GM19035 (cell line): ENCODE data around the gene ITGB8.
"Not testable (repeated sequence)": the region's sequence is repeated elsewhere in the genome, so short reads cannot be mapped to it uniquely, and the experiment has no call there.

Experiments used
- ATAC-seq: cut with Tn5 transposase; IDR thresholded peaks from one replicate; pipeline ENCODE4 v1.9.1; 2021; ENCODE audit not compliant: unreplicated experiment

Gene ITGB8

DNA sequence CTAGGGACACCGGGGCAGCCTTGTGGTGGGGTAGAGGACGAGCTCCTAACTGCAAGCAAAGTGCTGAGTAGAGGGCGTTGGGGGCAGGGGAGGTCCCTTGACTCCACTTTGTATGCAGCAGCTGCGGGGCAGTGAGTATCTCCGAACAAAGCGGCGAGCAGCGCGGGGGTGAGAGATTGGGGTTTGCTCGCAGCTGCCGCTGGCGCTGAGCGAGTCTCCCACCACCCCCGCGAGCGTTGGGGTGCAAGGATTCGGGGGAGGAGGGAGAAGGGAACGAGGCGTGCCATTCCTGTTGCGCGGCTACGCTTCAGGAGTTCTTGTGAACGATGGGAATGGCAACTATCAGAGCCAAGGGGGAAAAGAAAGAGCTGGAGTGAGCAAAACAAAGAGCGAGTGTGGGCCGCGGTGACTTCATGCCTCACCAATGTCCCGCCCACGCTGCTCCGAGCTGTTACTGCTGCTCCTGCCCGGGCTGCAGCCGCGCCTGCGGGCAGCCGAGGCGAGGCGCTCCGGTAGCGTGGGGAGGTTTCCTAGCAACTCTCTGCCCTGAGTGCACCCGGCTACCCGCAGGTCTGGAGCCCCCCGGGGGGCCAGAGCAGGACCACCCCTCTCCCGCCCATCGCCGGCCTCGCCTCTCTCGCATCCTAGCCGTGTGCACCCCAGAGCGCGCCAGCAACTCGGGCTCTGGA, at the start of gene ITGB8:
Gene ITGB8, plus strand, starts transcription at position 662 of the 689 bp plus-strand sequence. CDS start 907 bp downstream, outside the sequence.
- ATAC-seq = peak; percentile 60

DNA sequence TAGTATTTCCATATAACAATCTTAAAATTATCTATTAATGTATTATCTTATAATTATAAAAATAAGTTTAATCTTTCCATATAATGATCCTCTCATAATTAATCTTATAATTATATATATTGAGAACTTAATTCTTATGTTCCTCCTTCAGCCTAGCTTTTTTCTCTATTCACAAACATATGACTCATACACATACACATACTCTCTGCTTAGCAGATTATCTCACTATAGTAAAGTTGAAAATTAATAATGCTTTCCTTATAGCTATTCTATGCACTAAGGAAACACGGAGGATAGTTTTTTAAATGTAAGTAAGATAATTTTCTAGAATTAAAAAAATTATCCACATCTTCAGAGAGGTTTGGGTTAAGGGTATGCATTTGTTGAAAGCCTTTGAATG, 47.7 kb upstream of the ITGB8 start:
- no peak for ATAC-seq

DNA sequence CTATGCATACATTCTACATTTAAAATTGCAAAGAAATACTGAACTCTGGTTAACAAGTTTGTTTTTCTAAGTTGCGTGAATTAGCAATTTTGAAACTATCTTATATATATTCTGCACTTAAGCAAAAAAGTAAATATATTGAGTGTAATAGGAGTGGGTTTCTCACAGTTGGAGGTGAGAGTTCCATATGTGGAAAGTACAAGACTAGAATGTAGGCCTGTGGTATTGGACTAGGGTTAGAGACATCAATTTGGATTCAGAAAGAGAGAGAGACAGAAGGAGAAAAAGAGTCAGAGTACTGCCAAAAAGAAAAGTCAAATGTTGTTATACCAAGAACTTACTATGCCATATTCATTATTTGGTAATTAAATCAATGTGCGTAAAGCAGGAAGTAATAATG, 47.3 kb upstream of the ITGB8 start:
- peak; percentile 32 for ATAC-seq

DNA sequence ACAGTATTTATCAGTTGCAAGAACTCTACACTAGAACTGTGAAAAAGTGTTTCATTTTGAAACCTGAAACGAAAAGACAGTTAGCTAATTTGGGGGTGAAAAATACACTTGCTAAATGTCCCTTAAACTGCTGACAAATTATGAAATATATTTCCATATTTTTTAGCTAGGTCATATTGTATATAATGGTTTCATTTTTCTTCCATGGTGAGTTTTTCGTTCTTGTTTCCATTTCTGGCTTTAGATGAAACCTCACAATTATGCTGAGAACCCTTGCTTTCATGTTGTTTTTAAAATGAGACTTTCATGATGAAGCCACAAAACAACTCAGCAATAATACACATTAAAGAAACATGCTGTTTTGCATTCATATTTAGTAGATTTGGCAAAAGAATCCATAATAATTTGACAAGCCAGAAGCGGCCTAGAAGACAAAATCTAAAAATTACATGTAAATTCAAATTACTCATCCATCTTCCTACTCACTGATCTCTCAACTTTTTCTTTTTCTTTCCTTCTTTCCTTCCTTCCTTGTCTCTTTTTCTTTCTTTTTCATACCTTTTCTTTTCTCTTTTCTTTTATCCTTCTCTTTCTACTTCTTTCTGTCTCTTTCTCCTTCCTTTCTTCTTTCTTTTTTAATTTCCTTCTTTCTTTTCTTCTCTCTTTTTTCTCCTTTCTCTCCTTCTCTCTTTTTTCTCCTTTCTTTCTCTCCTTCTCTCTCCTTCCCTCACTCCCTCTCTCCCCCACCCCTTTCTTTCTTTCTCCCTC, 46.5 kb upstream of the ITGB8 start:
- peak; percentile 51 for ATAC-seq

DNA sequence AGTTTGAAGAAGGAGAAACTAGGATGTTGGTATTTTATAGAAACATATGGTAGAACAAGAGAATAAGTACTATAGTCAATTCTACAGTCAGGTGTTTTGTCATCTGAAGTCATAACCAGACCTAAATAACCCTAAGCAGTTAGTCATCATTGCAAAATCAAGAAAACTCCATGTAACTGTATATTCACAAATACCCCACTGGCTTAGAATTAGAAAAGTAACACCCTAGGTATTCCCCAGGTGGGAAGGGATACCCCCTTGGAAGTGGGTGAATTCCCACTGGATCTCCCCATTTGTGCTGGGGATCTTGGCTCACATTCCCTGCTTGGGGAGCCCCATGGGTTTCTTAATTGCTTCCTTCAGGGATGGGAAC, 45.9 kb upstream of the ITGB8 start:
- ATAC-seq = peak; percentile 43

DNA sequence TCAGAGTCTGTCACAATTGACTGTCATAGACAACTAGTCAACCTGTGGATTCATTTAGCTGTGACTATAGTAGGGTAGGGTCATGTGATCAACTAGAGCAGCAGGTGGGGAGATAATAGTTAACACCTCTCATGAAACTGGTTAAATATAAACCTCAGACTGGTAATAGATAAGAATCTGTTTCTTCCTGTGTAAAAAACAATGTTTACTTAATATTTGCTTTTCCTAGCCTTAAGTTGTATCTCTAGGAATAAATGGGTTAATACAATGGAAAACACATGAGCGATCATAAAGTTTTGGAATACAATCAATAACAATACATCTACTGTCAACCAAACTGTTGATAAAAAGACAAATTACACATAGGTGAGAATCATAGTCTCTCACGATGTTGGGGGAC, 43.4 kb upstream of the ITGB8 start:
- no peak for ATAC-seq

DNA sequence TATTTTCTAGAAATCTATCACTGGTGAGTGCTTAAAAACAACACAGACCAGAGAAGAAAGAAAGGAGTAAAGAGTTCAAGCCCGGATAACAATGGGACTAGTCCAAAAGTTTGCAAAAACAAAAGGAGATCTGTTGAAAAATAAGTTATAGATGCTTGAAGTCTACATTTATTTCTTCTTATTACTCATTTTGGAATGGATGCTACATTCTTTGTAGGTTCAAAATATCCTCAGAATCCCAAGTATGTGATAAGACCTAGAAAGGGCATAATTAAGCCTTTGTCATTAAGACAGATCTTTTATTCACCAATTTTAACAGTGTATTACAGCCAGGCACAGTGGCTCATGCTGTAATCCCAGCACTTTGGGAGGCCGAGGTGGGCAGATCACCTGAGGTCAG, 42.7 kb upstream of the ITGB8 start:
- ATAC-seq = no peak

DNA sequence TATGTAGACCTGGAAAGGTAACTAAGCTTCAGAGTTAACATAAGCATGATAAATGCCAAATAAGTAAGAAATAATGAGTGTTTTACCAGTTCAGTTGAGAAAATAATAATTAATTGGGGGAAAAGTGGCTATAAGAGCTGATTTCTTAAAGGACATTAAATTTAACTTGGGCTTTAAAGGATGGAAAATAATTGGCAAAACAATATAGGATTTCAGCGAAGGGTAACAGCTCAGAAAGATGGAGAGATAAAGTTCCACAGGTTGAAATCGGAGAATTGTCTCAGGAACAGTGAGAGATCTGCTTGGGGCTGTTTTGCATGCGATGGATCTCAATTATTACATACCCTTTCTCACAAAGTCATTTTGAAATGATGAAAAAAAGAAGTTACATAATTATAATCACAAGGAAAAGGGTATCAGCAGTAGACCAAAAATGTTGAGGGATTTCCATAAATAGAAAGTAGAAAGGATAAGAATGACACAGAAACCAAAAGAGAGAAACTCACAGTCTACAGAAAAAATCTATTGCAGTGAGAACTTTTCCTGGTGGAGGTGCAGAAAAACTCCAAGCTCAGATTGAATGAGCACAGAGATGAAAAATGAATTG, 40.1 kb upstream of the ITGB8 start:
- ATAC-seq = no peak

DNA sequence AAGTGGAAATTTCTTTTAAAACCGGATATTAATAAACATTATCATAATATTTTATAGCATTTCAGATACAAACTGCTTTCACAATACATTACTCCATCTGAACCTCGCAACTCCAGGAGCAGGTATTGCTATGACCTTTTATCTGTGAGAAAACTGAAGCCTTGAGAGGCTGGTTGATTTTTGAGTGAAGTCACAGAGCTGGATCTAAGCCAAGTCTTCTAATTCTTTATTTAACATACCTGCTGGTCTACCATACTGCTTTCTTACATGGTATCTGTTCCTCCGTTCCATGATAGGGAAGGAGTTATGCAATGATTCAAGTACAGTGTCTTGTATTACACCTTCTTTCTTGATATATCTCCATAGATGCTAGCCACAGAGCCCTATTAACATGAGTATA, 37.4 kb upstream of the ITGB8 start:
- no peak for ATAC-seq

DNA sequence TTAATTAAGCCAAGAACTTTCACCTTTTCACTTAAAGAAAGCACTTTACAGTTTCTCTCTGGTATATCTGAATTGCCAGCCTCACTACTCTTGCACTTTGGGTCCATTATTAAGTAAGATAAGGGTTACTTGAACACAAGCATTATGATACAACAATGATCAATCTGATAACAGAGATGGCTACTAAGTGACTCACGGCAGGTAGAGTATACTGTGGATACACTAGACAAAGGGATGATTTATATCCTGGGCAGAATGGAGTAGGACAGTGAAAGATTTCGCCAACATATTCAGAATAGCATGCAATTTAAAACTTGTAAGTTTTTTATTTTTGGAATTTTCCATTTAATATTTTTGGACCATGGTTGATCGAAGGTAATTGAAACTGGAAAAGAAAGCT, 34.3 kb upstream of the ITGB8 start:
- ATAC-seq = no peak

DNA sequence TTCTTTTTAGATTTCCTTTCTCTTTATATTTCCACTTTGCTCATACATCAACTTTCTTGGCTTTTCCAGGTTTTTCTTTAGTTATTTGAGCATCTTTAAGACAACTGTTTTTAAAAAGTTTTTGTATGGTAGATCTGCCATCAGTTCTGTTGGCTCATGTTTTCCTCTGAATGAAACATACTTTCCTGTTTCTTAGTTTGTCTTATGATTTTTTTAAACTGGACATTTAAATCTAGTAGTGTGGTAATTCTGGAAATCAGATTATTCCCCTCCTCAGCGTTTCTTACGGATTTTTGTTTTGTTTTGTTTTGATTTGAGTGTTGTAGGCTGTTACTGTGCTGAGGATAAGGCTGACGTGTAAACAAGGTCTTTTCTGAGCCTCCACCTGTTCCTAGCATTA, 33.8 kb upstream of the ITGB8 start:
- no peak for ATAC-seq

DNA sequence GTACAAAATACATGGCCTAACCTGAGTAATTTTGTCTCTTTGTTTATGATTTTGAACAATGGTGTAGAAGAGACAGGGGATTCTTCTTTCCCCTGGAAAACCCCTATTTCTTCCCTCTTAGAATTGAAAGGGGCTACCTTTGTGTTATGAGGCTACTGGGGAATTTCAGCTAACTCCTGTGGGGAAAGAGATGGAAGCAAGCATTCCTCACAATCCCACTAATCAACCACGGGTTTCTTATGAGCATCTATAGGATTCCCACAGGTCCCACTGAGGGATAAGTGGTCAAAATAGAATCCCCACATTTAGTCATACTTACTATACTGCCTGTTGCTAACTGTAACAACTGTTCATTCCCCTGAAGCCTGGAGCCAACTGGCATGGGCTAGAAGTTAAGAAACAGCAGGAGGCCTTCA, 32.2 kb upstream of the ITGB8 start:
- ATAC-seq = peak; percentile 38

DNA sequence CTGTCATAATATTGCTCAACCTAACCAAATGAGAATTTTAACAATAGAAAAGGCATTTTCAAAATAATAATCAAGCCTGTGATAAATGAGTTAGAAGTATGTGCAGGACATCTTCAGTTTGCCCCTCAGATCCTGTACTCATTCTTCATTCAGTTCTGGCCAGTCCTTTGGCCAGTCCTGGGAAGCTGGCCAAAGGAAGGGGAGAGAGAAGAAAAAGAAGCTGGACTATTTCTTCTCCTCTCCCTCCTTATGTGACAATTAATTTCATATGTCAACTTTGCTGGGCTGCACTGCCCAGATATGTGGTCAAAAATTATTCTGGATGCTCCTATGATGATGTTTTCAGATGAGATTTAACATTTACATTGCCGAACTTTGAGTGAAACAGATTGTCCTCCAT, 31.6 kb upstream of the ITGB8 start:
- no peak for ATAC-seq

DNA sequence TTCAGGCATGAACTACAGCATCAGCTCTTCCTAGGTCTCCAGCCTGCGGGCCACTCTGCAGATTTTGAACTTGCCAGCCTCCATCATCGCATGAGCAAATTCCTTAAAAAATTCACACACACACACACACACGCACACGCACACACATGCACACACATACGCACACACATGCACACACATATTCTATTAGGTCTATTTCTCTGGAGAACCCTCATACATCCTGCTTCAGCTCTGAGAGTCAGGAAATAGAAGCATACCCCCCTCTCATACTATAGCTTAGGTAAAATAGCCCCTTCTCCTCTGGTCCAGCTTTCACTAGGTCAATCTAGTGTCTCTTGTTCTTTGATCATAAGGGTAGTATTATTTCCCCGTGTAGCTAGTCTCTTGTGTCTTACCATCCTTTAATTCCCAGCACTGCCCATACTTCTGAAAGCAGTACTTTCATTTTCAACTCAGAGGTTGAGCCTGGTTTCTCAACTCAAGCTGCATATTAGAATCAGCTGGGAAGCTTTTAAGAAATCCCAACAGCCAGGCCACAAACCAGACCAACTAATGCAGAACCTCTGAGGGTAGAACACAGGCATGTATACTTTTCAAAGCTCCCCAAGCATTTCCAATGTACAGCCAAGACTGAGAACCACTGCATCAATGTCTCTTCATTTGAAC, 30.9 kb upstream of the ITGB8 start:
- ATAC-seq = peak; percentile 52

DNA sequence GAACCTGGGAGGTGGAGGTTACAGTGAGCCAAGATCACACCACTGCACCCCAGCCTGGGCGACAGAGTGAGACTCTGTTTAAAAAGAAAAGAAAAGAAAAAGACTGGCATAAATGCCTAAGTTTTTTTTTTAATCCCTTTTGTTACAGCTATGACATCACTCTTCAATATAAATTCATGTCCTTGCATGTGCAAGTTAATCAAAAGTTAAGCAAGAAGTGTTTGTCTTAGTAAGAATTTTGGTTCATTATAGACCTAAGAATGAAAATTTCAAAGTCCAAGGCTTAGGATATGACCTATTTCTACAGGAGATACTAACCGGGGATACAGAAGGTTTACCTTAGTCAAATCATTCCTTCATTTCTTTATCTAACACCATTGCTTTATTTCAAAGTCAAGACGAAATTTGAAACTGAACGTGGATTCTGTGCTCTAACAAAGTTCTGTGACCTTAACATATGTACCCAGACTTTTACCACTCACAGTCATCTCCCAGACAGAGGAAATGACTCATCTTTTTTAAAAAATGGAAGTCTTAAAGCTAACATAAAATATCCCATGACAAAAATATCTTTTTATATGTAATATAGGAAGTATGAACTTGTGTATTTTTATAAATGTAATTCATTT, 29.3 kb upstream of the ITGB8 start:
- peak; percentile 34 for ATAC-seq

DNA sequence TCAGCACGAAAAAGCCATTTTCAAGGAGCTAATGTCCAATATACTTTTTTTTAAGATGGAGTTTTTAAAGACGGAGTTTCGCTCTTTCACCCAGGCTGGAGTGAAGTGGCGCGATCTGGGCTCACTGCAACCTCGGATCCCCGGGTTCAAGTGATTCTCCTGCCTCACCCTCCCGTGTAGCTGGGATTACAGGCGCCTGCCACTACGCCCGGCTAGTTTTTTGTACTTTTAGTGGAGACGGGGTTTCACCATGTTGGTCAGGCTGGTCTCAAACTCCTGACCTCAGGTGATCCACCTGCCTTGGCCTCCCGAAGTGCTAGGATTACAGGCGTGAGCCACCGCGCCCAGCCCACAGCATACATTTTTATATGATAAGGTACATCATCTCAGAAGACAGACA, 28.4 kb upstream of the ITGB8 start:
- not testable (repeated sequence) for ATAC-seq

DNA sequence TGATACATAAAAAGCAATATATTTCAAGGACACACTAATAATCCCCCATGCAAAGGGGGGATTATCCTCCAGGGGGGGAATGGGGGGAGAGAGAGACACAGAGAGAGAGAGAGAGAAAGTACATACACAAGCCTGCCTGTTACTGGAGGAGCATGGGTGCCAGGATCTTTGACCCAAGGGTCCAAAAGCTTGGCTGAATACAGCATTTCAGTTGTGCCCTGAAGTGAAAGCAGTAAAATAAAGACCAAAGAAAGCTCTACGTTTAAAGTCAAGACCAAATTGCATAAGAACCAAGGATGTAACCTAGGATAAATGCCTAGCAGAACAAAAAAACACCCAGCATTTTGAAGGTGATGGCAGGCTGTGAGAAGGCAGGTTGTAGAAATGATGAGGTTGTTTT, 27.8 kb upstream of the ITGB8 start:
- ATAC-seq = no peak

DNA sequence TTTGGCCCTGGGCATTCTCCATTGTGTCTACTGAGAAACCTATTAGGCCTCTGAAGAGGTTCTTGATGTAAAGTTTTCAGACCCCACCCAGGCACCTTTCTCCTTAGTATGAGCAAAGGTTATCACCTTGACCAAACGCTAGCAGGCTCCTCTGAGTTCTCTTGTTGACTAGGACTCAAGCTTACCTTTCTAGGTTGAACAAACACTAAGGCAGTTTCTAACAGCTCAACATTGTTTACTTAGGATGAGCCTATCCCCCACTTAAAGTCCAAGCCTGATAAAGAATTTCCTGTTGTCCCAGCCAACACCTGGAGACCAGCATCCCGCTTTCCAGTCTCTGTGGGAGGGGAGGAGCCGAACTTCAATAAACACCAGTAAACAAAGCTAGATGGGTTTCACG, 26.3 kb upstream of the ITGB8 start:
- no peak for ATAC-seq

DNA sequence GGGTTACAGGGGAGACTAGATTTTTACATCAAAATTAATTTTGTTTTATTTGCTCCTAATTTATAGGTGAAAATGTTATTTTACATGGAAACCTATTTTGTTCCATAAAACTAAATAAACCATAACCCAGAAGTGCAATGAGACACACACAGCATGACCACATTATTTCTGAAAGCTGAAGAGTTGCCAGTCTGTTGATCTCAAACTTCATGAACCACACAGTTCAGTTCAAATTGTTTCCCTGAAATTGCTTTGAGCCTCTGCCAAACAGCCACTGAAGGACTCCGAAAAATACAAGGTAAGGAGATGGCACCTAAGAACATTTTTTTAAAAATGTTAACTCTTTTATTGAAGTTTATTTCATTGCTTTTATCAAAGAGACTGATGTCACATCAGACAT, 25.0 kb upstream of the ITGB8 start:
- ATAC-seq = no peak

DNA sequence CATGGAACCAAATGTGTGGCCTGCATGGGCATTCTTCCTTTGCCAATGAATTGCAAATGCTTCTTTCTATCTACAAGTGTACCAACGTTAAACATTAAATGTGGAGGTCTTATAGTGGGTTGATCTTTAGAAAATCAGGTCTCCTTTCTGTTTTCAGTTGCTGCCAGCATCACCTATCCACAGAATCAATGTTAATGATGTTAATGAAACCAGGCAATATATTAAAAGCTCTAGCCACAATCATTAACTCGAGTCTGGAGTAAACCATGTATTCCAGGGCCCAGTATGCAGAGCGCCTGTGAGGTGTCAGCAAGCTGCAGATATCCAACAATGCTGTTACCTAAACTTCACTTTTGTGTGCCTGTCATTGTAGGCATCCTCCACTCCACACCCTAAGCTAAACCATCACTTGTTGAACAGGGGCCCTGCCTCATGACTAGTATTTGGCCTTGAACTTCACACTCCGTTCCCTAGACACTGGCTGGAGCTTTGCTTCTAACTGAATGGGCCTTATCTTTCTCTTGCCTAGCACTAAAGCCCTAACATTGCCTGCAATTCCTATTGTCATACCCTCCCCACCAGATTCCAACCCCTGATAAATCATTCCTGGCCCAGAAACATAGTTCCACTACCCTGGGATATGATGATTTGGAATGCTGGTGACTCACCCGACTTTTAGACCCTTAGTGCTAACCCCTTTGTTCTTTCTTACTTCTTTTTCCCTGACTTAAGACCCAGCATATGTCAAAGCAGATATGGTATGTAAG, 24.3 kb upstream of the ITGB8 start:
- ATAC-seq = no peak

DNA sequence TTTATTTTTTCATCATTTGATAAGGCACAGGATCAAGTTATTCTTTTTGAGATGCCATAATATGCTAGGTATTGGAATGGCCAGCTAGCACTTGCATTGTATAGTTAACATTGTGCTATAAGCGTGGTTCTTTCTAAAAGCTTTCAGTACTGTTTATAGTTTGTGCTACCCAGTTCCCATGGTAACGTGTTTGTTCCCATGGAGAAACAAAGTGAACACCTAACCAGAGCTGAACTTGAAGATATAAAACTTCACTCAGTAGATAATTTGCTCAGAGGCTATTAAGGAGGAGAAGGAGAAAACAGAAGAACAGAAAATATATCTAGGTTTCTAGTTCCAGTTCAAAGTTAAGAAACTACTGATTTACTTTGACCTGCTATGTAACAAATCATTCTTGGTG, 23.6 kb upstream of the ITGB8 start:
- peak; percentile 76 for ATAC-seq
